ENCODE results near the gene COCH.
"Not testable (repeated sequence)": the region's sequence is repeated elsewhere in the genome, so short reads cannot be mapped to it uniquely, and the experiment has no call there.

Gene COCH

GRCh38 chr14:30875788-30876053 lies 1.4 kb downstream of the COCH start:
- no peak for DNase-seq (ENCODE audit: low spot score)

DNA sequence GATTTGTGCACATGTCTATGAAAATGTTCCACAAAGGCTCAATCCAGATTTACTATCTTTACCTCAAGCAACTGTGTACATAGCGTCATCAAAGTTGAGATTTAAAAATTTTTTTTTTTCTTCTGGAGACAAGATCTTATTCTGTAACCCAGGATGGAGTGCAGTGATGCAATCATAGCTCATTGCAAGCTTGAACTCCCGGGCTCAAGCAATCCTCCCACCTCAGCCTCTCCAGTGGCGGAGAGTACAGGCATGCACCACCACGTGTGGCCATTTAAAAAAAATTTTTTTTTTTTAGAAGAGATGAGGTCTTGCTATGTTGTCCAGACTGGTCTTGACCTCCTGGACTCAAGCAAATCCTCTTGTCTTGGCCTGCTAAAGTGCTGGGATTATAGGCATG lies 2.3 kb downstream of the COCH start:
- DNase-seq (ENCODE audit: low spot score): no peak

DNA sequence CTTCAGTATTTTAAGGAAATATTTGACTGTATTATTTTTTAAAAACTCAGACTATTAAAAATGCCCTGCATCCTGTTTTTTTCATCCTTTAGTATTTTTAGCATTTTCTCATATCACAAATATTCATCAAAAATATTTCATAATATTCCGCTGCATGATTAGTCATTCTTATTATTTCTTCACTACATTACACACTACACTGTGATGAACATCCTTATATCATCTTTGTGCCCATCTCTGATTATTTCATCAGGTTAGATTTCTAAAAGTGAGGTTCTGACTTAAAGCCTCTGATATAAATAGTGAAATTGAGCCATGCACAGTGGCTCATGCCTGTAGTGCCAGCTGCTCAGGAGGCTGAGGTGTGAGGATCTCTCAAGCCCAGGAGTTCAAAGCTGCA lies 8.1 kb downstream of the COCH start:
- DNase-seq (ENCODE audit: low spot score): no peak

GRCh38 chr14:30883508-30884294 lies 9.3 kb downstream of the COCH start:
- no peak for DNase-seq (ENCODE audit: low spot score)

GRCh38 chr14:30884901-30885300 lies 10.5 kb downstream of the COCH start:
- no peak for DNase-seq (ENCODE audit: low spot score)

GRCh38 chr14:30885840-30886740 lies 11.7 kb downstream of the COCH start:
- DNase-seq (ENCODE audit: low spot score): no peak

DNA sequence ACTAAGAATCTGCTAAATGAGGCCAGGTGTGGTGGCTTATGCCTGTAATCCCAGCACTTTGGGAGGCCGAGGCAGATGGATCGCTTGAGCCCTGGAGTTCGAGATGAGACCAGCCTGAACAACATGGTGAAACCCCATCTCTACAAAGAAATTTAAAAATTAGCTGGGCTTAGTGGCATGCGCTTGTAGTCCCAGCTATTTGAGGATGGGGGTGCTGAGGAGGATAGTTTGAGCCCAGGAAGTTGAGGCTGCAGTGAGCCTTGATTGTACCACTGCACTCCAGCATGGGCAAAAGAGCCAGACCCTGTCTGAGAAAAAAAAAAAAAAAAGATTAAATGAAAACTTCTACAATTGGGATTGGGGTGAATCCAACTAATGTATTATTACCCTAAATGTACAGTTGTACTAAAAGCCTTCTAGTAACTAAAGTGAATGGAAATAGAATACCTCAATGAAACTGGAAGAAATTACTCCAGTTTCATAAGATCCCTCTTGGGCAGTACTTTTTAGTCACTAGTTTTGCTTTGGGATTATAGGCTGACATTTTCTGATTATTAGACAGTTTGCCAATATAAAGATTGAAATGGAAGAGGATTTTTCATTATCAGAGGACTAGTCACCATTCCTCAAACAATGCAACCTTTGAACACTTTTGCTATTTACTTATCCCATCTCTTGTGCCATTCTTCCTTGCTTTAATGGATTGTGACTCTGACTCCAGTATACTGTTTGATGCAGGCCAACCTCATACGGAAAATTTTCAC lies 14.3 kb downstream of the COCH start:
- no peak for DNase-seq (ENCODE audit: low spot score)

- no peak for DNase-seq (ENCODE audit: low spot score)
Measured at GRCh38 chr14:30889244-30889594, 14.9 kb downstream of the COCH start.

GRCh38 chr14:30893819-30894218 lies 19.5 kb downstream of the COCH start:
- DNase-seq (ENCODE audit: low spot score): no peak

DNA sequence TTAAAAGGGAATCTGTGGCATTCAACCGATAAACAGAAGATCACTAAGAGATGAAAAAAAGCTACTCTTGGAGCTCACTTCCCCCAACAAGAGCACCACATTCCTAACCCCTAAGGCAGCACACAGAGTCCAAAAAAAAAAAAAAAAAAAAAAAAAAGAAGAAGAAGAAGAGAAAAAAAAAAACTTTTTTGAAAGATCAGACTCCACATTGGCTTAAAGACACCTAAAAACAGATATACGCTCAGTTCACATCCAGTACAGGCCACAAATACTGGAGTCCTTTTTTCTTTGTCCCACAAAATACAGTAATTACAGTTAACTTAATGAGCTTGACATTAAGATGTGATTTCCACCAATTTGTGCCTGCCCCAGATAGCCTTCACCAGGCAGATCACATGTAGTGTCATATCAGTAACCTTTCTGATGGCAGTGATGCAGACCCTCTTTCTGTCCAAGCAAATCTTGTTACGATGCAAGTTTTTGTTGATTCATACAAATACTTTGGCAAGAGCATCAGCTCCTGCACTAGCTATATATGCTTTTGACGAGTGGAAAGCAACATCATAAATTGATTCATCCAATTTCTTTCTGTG lies 20.7 kb downstream of the COCH start:
- no peak for DNase-seq (ENCODE audit: low spot score)

- DNase-seq (ENCODE audit: low spot score): no peak
Measured at GRCh38 chr14:30896435-30896834, 22.1 kb downstream of the COCH start.

GRCh38 chr14:30897121-30897520 lies 22.8 kb downstream of the COCH start:
- DNase-seq (ENCODE audit: low spot score): not testable (repeated sequence)

GRCh38 chr14:30903285-30904124 lies 29.1 kb downstream of the COCH start:
- DNase-seq (ENCODE audit: low spot score): no peak

DNA sequence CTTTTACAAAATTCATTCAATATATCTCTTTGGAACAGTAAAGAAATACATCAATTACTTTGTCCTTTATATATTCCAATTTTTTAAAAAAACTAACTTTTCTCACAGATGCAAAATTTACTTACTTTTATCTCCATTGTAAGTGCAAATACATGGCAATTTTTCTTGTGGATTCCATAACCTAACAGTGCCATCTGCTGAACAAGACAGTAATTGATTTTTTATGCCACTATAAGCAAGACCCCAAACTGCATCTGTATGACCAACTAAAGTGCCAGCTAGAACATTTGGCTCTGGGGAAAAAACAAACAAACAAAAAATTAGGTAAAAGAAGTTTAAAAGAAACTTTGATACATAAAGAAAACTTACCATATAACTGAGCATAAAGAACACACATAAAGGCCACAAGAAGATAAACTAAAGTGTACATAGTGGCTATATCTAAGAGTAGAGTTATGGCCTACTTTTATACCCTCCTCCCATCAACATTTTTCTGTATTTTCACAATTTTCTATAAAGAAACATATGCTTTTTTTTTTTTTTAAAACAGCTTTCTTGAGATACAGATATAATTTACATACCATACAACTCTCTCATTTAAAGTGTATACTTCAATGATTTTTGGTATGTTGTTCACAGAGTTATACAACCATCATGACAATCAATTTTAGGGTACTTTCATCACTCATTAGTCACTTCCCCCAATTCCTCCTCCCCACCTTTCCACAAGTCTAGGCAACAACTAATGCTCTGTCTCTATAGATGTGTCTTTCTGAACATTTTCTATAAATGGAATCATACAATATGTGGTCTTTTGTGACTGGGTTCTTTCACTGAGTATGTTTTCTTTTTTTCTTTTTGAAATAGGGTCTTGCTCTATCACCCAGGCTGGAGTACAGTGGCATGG lies 32.6 kb downstream of the COCH start:
- no peak for DNase-seq (ENCODE audit: low spot score)

- DNase-seq (ENCODE audit: low spot score): no peak
Measured at GRCh38 chr14:30907659-30908057, 33.3 kb downstream of the COCH start.

DNA sequence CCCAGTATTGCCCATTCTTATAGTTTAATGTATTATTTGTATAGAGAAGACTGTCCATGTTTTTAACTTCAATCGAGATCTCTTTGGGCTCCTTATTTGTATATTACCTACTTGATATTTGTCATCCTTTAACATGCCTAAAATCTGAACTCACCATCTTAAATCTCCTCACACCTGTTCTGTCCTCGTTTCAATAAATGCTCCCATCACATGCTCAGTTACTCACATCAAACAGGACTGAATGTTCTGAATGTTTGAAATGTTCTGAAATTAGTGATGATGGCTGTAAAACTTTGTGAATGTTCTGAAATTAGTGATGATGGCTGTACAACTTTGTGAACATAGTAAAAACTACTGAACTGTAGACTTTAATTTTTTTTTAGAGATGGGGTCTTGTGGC lies 34.5 kb downstream of the COCH start:
- no peak for DNase-seq (ENCODE audit: low spot score)

GRCh38 chr14:30914812-30915211 lies 40.5 kb downstream of the COCH start:
- no peak for DNase-seq (ENCODE audit: low spot score)

DNA sequence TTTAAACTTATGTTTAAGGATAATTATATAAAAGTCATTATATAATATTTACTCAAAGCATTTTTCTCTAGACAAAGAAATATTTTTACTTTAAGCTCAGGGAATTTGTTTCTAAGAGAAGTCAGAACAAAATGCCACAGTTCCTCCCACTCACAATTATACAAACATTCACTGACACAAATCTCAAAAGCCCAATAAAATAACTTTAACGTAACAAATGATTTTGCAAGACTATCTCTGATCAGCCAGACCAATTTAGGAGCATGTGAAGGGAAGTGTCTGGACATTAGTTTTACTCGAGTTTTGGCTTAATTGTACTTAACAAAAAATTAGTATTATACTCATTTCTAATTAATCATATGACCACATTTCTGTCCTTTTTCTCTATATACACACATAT lies 41.2 kb downstream of the COCH start:
- no peak for DNase-seq (ENCODE audit: low spot score)

GRCh38 chr14:30921305-30921704 lies 46.9 kb downstream of the COCH start:
- no peak for DNase-seq (ENCODE audit: low spot score)

GRCh38 chr14:30921788-30922187 lies 47.4 kb downstream of the COCH start:
- DNase-seq (ENCODE audit: low spot score): no peak

GRCh38 chr14:30925254-30925653 lies 50.9 kb downstream of the COCH start:
- DNase-seq (ENCODE audit: low spot score): no peak

Data from ecto neural progenitor cell (in vitro differentiated cells).